KG1 (cell line): Measurements from ENCODE around the gene TDRD3.

Source experiments
- DNase-seq: peaks from one replicate; lab custom pipeline; 2025; lab: John Stamatoyannopoulos, UW

The TDRD3 gene

DNA sequence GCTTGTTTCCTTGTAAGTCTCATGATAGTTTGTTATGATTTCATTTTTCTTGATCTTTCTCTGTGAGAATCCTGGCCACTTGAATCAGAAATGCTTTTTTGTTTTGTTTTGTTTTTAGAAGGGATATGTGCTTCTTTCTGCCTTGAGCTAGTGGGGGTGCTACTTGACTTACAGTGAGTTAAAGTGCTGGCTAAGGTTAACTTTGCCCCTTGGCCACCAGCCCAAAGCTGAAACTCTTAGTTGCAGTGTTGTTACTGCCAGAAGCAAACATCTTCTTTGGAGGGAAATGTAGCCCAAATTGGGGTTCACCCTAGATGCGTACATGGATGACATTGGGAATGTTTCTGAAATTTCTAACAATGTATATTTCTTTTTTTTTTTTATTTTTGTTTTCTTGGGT lies 57.4 kb downstream of the TDRD3 start:
- no peak for DNase-seq

DNA sequence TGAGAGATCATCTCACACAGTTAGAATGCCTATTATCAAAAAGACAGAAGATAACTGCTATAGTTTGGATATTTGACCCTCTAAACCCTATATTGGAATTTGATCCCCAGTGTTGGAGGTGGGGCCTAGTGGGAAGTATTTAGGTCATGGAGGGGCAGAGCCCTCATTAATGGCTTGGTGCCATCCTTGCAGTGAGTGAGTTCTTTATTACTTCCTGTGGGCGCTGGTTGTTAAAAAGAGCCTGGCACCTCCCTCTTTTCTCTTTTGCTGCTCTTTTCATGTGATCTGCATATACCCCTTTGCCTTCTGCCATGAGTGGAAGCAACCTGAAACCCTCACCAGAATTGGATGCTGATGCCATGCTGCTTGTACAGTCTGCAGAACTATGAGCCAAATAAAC lies 66.8 kb downstream of the TDRD3 start:
- DNase-seq = no peak

- DNase-seq = no peak
These were observed 70.1 kb downstream of the TDRD3 start for GRCh38 chr13:60467098-60467497.

DNA sequence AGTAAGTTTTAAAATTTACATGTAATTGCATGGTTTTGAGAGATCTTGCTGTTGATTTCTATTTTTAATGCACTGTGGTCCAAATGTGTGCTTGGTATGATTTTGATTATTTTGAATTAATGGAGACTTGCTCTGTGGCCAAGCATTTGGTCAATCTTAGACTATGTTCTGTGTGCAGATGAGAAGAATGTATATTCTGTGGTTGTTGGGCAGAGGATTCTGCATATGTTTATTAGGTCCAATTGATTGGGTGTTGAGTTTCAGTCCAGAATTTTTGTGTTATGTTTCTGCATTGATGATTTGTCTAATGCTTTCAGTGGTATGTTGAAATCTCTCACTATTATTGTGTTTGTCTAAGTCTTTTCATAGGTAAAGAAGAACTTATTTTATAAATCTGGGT lies 82.3 kb downstream of the TDRD3 start:
- no peak for DNase-seq

- DNase-seq = no peak
These were observed 85.0 kb downstream of the TDRD3 start for GRCh38 chr13:60482012-60482411.

- DNase-seq = no peak
These were observed 87.8 kb downstream of the TDRD3 start for GRCh38 chr13:60484865-60485264.

DNA sequence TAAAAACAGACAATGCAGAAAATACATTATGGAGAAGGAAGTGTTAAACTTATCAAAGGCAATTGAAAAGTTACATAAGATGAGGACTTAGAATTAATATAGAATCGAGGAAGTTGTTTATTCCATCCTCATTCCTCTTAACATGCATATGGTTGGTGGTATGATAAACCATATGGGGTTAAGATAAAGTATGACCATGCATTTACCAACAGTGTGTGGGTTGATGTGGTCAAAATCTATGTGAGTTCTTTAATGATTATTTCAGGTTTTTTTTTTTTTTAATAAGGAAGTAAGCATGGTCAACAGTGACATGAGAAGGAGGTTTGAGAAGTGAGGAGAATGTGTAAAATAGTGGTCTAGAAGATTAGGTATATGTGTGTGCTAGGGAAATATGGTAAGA lies 94.5 kb downstream of the TDRD3 start:
- DNase-seq = no peak

GRCh38 chr13:60492187-60492586 lies 95.2 kb downstream of the TDRD3 start:
- DNase-seq = no peak

DNA sequence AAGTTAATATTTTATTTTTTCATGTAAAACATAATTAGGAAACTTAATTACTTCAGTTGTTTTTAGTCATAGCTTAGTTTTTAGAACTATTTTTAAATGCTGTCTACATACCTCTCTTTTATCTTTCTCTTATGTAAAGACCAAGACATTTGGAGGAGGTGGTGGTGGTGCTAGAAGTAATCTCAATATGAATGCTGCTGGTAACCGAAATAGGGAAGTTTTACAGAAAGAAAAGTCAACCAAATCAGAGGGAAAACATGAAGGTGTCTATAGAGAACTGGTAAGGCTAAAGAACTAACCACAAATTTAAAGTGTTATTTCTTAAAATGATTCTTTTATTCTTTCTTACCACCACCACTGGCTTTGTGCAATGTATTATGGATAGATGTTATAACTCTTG lies 97.3 kb downstream of the TDRD3 start:
- no peak for DNase-seq

DNA sequence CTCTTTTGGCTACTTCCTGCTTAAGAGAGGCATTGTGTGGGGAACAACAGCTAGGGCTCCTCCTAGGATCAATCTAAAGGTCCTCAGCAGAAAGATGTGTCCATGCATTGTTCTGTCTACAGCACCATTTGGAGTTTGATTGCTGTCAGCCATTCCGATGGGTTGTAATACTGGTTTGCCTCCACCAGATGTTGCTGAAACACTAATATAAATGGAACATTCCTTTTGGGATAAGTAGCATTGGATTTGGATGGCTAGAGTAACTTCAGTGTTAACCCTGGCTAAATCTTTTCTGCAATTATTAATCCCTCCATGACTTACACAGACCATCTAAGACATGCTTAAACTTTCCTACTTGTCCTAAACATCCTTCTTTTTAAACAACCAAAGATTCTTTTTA lies 104.2 kb downstream of the TDRD3 start:
- no peak for DNase-seq

DNA sequence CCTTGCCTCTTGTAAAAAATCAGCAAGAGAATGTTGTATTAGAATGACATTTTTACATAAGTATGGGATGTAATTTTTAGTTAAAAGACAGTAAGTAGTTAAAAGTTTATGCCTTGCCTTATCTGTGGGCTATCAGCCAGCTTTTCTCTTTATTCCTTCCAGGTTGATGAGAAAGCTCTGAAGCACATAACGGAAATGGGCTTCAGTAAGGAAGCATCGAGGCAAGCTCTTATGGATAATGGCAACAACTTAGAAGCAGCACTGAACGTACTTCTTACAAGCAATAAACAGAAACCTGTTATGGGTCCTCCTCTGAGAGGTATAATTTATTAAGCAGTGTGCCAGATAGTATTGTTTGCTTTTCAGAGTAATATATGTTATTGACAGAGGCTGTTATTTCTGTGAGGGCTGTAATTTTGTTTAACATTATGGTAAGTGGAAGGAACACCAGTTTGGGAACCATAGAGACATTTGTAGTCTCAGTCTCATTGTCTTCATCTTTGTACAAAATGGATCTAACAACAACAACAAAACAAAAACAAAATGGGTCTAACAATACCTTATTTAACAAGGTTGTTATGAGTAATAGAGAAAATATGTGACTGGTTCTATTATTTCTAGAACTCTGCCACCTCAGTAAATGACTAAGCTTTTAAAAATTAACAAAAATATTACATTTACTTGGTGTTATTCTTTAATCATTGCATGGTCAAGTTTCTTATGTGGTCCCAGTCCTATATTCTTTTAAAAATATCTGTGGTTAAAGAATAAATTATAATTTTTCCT lies 112.8 kb downstream of the TDRD3 start:
- no peak for DNase-seq

GRCh38 chr13:60511637-60512036 lies 114.6 kb downstream of the TDRD3 start:
- DNase-seq = no peak

- no peak for DNase-seq
These were observed 117.9 kb downstream of the TDRD3 start for GRCh38 chr13:60514891-60515290.

GRCh38 chr13:60519496-60519895 lies 122.5 kb downstream of the TDRD3 start:
- DNase-seq = no peak

GRCh38 chr13:60520902-60521569 lies 124.0 kb downstream of the TDRD3 start:
- no peak for DNase-seq

GRCh38 chr13:60538566-60538965 lies 141.5 kb downstream of the TDRD3 start:
- no peak for DNase-seq

DNA sequence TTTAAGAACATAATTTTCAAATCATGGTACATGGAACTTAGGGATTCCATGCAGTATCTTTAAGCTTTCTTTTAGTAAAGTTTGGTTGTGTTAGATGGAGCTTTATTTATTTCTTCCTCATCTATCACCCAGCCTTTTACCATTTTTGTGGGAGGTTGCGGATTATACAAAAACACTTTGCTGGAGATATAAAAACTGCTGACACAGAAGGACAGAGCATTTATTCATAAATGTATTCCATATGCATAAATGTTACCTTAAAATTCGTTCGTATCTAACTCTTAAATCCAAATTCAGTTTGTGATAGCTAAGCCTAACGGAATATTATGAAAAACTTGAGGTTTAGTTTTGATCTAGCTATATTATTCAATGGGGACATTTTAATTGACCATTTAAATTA lies 143.3 kb downstream of the TDRD3 start:
- DNase-seq = no peak

DNA sequence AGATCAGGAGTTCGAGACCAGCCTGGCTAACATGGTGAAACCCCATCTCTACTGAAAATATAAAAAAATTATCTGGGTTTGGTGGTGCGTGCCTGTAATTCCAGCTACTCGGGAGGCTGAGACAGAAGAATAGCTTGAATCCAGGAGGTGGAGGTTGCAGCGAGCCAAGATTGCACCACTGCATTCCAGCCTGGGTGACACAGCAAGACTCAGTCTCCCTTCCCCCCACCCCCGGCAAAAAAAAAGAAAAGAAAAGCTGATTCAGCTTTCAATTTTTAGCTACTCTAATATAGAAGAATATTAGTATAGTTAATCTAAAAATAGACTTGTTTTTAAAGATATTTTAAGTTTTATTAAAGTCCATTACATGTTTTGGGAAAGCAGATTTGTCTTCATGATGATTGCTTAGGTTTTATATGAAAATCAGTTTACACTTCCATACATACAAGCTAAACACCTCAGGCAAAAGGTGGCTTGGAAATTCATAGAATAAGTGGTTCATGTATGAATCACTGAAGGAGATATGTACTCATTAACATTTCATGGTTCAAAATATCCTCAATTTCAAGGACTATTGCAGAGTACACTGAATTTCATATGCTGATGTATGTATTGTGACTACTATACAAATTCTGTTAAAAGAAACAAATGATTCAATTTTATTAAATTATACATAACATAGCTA lies 165.2 kb downstream of the TDRD3 start:
- no peak for DNase-seq

- no peak for DNase-seq
These were observed 174.6 kb downstream of the TDRD3 start for GRCh38 chr13:60571571-60571970.

- DNase-seq = no peak
These were observed 175.2 kb downstream of the TDRD3 start for GRCh38 chr13:60572003-60572798.

- DNase-seq = no peak
These were observed 175.8 kb downstream of the TDRD3 start for GRCh38 chr13:60572855-60573254.

DNA sequence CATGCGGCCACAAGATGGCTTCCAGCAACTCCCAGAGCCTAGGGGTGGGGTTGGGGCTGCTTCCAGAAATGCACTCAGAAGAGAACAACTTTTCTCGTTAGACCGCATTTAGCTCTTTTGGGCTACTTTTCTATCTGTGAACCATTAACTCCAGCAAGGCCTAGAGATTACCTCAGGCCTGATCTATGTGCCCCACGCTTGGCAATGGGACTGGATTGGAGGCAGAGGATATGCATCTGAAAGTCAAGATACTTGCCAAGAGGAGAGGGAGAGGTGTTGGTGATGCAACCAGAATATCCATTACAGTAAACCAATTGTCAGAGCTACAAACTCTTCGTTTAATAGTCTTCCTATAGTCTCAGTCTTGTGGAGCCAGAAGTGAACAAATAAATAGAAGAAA lies 177.7 kb downstream of the TDRD3 start:
- no peak for DNase-seq
